GM12801 (cell line): Measurements from ENCODE around the gene RHPN2.

Source experiments
- CTCF ChIP-seq: IDR thresholded peaks from one replicate; pipeline ENCODE4 v1.5.1; 2011; ENCODE audit warnings: control low read depth; ENCODE audit not compliant: insufficient read length; ENCODE audit errors: extremely low read depth

The RHPN2 gene

GRCh38 chr19:33032218-33032781 is 32.4 kb downstream of the RHPN2 start:
- no peak for TF ChIP-seq CTCF

- no peak for TF ChIP-seq CTCF
Measured at GRCh38 chr19:33029746-33030303, 34.9 kb downstream of the RHPN2 start.

- no peak for TF ChIP-seq CTCF
Measured at GRCh38 chr19:33024398-33024797, 40.3 kb downstream of the RHPN2 start.

GRCh38 chr19:33022472-33023116 is 42.1 kb downstream of the RHPN2 start:
- TF ChIP-seq CTCF: no peak

- no peak for TF ChIP-seq CTCF
Measured at GRCh38 chr19:33008738-33009137, 56.0 kb downstream of the RHPN2 start.

GRCh38 chr19:33005440-33005839 is 59.2 kb downstream of the RHPN2 start:
- TF ChIP-seq CTCF: no peak

- no peak for TF ChIP-seq CTCF
Measured at GRCh38 chr19:33000910-33001309, 63.8 kb downstream of the RHPN2 start.
